Activated B cell treated with CpG ODN at 0.5 μM for 24 hours (primary cell): ENCODE measurements around the gene TTBK1. TPM values are rescaled to one million over a fixed set of nuclear protein-coding genes. Genes with fewer than 3 reads are reported as not detected.

Experiments
- ATAC-seq: fragments of 200-7000 bp; cut with Tn5 transposase; one replicate; pipeline ENCODE4 v1.10.0; 2021; ENCODE audit warnings: low read depth, mild to moderate bottlenecking, moderate library complexity
- CTCF ChIA-PET: fragments of 350-600 bp; sonication (Branson Sonifier 250); formaldehyde crosslinking; loops from one replicate; lab custom pipeline; 2021; ENCODE audit warnings: antibody characterized with exemption; lab: Charles Lee
- POLR2A ChIA-PET: fragments of 350-600 bp; sonication (Branson Sonifier 250); formaldehyde crosslinking; loops from one replicate; lab custom pipeline; 2021; ENCODE audit warnings: antibody characterized with exemption; lab: Charles Lee
- DNase-seq: peaks from one replicate; pipeline ENCODE4 v3.0.0; 2022
- H3K27ac Mint-ChIP-seq: one replicate; pipeline ENCODE4 v1.8.0; 2020; ENCODE audit warnings: mixed read lengths
- H3K27me3 Mint-ChIP-seq: one replicate; pipeline ENCODE4 v1.8.0; 2021; ENCODE audit warnings: mixed read lengths
- H3K36me3 Mint-ChIP-seq: one replicate; pipeline ENCODE4 v1.8.0; 2021; ENCODE audit warnings: low read depth, mixed read lengths
- H3K4me1 Mint-ChIP-seq: one replicate; pipeline ENCODE4 v1.8.0; 2021; ENCODE audit warnings: mixed read lengths
- H3K4me3 Mint-ChIP-seq: one replicate; pipeline ENCODE4 v1.8.0; 2020; ENCODE audit warnings: mild to moderate bottlenecking, mixed read lengths
- H3K9me3 Mint-ChIP-seq: one replicate; pipeline ENCODE4 v1.8.0; 2020; ENCODE audit warnings: mixed read lengths
- intact Hi-C: fragments of 100-400 bp; cut with micrococcal nuclease; formaldehyde crosslinking; loops from one replicate; pipeline ENCODE4 v1.15.1; 2024
- total RNA-seq: library from RNA; stranded (reverse); gene quantifications from 2 replicates; pipeline ENCODE4 v1.2.3, GENCODE V29; 2022
- TF ChIP-seq, protein P1 (sequence below): fragments of 200-600 bp; IDR thresholded peaks from one replicate; pipeline ENCODE4 v1.8.0; 2022; ENCODE audit warnings: antibody characterized with exemption, mild to moderate bottlenecking

TTBK1 gene
- total RNA-seq, 1 donor from 2014 or later, result 0.13 TPM

DNA sequence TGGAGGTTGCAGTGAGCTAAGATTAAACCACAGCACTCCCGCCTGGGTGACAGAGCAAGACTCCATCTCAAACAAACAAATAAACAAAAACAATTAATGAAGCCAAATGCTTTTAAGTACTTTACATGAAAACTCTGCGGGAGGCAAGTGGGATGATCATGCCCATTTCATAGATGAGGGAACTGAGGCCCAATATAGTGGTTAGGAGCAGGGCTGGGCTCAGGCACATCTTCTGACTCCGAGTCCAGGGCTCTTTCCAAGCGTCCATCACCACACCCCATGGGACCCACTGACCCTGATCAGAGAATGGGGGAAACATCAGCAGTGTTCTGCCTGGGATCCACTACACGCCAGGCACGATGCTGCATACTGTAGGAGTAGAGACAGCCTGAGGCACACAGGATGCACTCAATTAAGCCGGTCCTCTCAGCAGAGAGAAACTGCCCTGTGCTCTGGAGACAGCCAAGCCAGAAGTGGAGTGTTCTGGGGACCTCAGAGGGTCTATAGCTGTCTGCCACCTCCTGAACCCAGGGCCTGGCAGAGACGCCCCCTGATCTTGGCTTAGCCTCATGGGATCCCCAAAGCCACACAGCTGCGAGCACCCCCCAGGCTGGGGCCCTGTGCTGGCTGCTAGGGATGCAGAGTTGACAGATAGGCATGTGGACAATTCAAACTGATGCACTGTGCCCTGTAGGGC lies 13.5 kb downstream of the TTBK1 start:
- Mint-ChIP-seq H3K9me3 (no peaks in the 10 kb centered on the region), H3K27me3 (peaks cover 26% of the 10 kb centered on the region), H3K4me3 (no peak overlapping the region), H3K4me1 (peaks cover 1% of the 10 kb centered on the region), H3K27ac (no peak overlapping the region), H3K36me3 (no peaks in the 10 kb centered on the region)
- POLR2A ChIA-PET, result interaction anchor here (1.3 kb wide), 1 partner anchor 34 kb away, joined by 3 read pairs; no protein-coding TSS in a partner anchor
- ATAC-seq (no peak), DNase-seq (no peak)
- intact Hi-C loops, result no loop called here
- CTCF ChIA-PET, result no interaction called here
- TF ChIP-seq, protein P1, sequence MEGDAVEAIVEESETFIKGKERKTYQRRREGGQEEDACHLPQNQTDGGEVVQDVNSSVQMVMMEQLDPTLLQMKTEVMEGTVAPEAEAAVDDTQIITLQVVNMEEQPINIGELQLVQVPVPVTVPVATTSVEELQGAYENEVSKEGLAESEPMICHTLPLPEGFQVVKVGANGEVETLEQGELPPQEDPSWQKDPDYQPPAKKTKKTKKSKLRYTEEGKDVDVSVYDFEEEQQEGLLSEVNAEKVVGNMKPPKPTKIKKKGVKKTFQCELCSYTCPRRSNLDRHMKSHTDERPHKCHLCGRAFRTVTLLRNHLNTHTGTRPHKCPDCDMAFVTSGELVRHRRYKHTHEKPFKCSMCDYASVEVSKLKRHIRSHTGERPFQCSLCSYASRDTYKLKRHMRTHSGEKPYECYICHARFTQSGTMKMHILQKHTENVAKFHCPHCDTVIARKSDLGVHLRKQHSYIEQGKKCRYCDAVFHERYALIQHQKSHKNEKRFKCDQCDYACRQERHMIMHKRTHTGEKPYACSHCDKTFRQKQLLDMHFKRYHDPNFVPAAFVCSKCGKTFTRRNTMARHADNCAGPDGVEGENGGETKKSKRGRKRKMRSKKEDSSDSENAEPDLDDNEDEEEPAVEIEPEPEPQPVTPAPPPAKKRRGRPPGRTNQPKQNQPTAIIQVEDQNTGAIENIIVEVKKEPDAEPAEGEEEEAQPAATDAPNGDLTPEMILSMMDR, result no peak

DNA sequence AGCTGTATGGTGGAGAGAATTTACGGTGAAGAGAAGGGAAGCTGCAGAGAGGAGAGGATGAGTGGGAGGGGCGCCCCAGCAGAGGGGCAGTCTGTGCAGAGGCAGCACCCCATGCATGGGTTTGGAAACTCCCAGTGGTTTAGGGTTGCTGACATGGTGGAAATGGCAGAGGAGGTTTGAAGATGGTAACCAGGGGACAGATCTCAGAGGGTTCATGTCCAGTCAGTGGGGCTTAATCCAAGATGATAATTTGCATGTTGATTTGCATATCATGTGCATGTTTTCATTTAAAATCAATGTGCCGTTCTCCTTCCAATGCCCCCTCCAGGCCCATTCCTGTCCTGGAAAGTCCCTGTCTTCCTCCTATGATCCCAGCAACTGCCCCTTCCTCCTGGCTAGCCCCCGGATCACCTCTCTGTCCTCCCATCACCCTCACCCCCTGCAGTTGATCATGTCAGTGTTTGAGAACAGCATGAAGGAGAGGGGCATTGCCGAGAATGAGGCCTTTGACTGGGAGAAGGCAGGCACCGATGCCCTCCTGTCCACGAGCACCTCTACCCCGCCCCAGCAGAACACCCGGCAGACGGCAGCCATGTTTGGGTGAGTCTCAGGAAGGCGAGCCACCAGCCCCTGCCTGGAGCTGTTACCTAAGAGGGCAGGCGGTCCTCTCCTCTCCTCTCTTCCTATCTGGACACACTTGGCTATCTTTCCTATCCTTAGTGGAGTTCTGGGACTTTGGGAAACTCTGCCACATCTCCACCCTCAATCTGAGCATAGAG lies 14.3 kb downstream of the TTBK1 start:
- ATAC-seq (no peak), DNase-seq (no peak)
- Mint-ChIP-seq H3K36me3 (no peaks in the 10 kb centered on the region), H3K27ac (no peak overlapping the region), H3K4me3 (no peak overlapping the region), H3K27me3 (peaks cover 20% of the 10 kb centered on the region), H3K4me1 (peaks cover 1% of the 10 kb centered on the region), H3K9me3 (no peaks in the 10 kb centered on the region)
- TF ChIP-seq, protein P1, result no peak
- intact Hi-C loops, result no loop called here
- ChIA-PET CTCF (no interaction called here), POLR2A (no interaction called here)

DNA sequence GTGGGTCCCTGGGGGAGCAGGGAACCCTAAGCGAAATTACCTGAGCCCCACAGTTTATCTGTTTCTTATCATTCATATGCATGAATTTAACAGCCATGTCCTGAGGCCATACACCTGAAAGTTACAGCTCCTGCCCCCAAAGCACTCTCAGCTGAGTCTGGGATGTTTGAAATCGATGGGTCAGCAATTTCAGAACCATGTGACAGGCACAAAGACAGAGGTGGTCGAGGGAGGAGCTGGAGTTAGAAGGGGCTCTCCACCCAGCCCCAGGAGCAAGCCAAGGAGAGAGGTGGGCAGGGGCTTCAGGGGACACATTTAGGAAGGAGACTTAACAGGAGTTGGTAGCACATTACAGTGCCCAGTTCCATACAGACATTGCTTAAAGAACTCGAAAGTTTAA lies 14.9 kb downstream of the TTBK1 start:
- TF ChIP-seq, protein P1, result no peak
- peaks cover 1% of the 10 kb centered on the region for H3K4me1 Mint-ChIP-seq

DNA sequence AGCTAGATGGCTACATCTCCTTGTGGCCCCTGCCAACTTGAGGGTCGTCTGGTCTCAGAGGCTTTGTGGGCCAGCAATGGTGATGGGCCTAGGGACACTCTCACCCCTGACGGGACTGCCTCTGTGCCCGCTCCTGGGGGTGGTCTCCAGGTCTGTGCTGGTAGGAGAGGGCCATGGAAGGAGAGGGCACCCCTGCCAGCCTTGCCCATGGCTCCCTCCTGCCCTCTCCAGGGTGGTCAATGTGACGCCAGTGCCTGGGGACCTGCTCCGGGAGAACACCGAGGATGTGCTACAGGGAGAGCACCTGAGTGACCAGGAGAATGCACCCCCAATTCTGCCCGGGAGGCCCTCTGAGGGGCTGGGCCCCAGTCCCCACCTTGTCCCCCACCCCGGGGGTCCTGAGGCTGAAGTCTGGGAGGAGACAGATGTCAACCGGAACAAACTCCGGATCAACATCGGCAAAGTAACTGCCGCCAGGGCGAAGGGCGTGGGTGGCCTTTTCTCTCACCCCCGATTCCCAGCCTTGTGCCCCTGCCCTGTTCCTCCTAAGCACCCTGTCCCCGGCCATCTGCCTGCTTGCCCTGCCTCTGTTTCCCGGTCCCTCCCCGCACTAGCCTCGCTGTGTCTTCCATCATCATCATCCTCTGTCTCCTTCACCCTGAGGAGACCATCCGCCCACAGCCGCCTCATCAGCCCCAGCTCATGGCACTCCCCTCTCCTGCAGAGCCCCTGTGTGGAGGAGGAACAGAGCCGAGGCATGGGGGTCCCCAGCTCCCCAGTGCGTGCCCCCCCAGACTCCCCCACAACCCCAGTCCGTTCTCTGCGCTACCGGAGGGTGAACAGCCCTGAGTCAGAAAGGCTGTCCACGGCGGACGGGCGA lies 15.8 kb downstream of the TTBK1 start:
- DNase-seq (no peak), ATAC-seq (no peak)
- H3K4me3 Mint-ChIP-seq, result no peak overlapping the region
- TF ChIP-seq, protein P1, result no peak
- ChIA-PET CTCF (interaction anchor here (2.1 kb wide), 1 partner anchor 97 kb away, joined by 6 read pairs; no protein-coding TSS in a partner anchor), POLR2A (no interaction called here)
- peaks cover 7% of the 10 kb centered on the region for H3K4me1 Mint-ChIP-seq
- H3K9me3 Mint-ChIP-seq, result no peaks in the 10 kb centered on the region
- peaks cover 5% of the 10 kb centered on the region for H3K27me3 Mint-ChIP-seq
- no peaks in the 10 kb centered on the region for H3K36me3 Mint-ChIP-seq
- H3K27ac Mint-ChIP-seq, result no peak overlapping the region
- intact Hi-C loops, result no loop called here

More for the DNA sequence above, 14.9 kb downstream of the TTBK1 start:
- DNase-seq (no peak), ATAC-seq (no peak)
- ChIA-PET CTCF (no interaction called here), POLR2A (no interaction called here)
- Mint-ChIP-seq H3K9me3 (no peaks in the 10 kb centered on the region), H3K4me3 (no peak overlapping the region), H3K36me3 (no peaks in the 10 kb centered on the region), H3K27me3 (peaks cover 14% of the 10 kb centered on the region), H3K27ac (no peak overlapping the region)
- intact Hi-C loops, result no loop called here
